Activated T-cell treated with anti-CD3 and anti-CD28 coated beads for 48 hours (primary cell): ENCODE measurements around the gene STAT3.
"Not testable (repeated sequence)": the region's sequence is repeated elsewhere in the genome, so short reads cannot be mapped to it uniquely, and the experiment has no call there.

Experiments
- DNase-seq: peaks from one replicate; pipeline ENCODE4 v3.0.0-alpha.2; 2020; ENCODE audit warnings: low read depth

The STAT3 gene

DNA sequence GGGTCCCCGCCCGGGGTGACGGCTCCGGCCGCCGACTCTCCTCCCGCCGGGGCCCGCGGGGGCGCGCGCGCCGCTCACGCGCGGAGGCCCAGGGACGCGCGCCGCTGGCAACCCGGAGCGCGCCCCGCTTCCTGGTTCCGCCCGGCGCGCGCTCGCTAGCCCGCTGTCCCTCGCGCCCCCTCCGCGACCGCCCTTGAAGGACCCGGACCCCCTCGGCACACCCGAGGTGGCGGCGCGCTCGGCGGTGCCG, 112.0 kb downstream of the STAT3 start, which contains the start of gene STAT5B:
TSS of gene STAT5B (minus strand) at position 33 of the 250 bp plus-strand sequence. CDS start 44,264 bp downstream, outside the sequence.
- peak; percentile 71 for DNase-seq

DNA sequence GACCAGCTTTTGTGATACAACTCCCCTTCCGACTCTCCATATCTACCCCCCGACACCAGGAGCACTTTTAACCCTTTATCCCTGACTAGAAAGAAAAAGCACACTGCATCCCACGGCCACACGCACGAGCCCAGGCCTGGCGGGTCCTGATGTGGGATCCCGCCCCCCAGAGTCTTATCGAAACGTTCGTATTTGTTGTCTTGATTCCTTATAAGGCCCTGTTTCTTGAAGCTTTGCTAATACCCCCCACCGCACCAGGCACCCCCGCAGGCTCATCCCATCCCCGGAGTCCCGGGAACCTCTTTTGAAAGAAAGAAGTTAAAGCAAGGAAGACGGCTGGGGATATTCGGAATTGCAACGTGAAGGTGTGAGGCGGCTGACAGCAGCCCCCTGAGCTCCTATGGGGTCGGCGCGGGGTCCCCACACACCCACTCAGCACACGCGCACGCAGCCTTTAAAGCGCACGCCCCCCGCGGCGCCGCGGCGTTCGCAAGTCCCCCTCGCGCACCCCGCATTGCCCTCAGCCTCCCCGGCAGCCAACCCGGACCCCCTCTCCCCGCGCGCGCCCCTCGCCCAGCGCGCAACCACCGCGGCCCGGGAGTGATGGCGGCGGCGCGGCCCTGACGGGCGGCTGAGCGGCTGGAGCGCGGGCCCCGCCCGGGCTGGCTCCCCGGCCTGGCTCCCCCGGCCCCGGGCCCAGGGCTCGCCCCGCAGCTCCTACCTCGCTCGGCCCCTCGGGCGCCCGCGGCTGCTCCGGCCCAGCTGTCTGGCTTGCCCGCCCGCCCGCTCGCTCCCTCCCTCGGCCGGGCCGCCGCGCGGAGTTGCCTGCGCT, 112.5 kb downstream of the STAT3 start:
- DNase-seq = peak; percentile 17

DNA sequence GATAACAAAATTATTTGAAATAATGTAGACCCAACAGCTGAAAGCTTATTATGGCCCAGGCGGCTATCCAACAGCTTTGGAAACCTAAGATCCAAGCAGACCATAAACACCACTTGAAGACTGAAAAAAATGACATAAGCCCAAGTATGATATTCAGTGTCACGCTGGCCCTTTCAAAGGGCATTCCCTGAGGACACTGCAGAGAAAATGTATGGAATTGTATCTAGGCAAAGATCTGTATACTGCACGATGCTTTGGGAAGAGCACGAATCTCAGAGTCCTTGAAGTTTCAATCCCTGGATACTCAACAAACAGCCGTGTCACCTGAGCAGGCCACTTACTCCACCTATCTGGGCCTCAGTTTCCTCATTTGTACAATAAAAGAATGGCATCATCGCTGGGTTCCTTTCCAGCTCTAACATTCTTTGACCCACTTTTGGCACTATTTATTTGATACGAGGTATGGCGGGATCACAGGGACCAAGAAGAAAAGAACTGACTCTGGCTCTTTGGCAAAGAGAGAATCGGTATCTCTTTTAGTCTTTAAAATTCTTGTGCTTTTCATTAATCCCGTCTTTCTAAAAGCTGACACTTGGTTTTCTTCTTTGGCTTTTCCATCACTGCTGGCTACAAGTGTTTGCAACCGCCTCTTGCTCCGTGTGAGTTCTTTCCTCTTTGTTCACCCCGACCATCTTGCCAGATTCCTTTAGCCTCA, 113.3 kb downstream of the STAT3 start:
- no peak for DNase-seq

GRCh38 chr17:42274253-42274542, 114.0 kb downstream of the STAT3 start:
- DNase-seq = no peak

DNA sequence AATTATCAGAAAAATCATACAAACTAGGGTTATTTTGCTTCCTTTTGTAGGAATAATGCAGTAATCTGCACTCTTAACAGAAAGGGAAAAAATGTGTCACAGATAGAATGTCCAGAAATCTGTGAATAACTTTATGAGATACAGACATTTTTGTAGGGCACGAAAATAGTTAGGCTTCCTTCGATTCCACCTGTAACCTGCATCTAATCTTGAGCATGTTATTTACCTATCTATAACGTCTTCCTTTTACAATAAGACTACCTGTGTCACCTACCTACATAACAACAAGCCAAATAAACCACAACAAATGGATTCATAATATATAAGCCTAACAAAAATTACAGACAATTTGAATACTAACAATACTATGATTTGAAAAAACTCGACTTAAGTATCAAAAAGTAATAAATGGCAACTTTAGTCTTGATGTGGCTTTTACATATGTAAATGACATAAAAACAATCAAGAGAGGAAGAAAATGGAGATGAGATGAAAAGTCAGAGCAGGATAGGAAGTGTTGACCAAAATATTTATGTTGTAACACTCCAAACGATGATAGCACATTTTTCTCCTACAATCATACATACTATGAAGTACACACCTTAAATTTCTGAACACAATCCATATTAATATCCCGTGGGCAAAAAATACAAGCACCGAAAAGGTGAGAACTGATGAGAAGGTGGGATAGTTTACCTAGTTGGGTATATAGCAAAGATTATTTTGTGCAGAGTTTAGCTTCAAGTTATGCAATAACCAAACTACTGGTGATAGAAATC, 114.6 kb downstream of the STAT3 start:
- DNase-seq = no peak

- DNase-seq = no peak
These were observed 115.9 kb downstream of the STAT3 start for GRCh38 chr17:42272162-42272907.

DNA sequence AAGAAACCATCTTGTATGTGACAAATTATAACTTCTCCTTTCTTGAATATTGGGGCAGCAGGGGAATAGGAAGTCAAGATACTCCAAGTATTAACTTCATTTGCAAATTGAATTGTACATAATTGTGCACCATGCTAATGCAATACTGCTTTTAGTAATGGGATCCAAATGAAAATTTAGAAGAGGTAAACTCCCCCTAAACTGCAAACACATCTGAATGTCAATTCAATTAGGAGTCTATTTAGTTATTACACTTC, 116.5 kb downstream of the STAT3 start:
- no peak for DNase-seq

GRCh38 chr17:42271006-42271778, 117.0 kb downstream of the STAT3 start:
- no peak for DNase-seq

DNA sequence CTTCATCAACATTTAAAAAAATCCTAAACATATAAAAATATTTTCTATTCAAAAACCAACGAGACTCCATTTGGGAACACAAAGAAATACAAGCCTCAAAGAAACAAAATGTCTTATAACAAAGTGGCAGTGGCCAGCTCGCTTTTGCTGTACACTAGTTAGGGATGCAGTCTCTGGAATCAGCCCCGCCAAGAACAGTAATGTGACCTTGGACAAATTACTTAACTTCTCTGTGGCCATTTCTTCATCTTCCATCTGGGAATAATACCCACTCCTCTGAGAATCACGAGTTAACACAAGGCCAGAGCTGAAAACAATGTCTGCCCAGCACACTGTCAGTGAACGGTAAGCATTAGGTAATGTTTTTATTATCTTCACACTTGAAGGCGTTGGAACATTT, 117.6 kb downstream of the STAT3 start:
- DNase-seq = no peak

GRCh38 chr17:42270170-42270535, 118.1 kb downstream of the STAT3 start:
- no peak for DNase-seq

GRCh38 chr17:42268236-42268635, 120.0 kb downstream of the STAT3 start:
- no peak for DNase-seq

DNA sequence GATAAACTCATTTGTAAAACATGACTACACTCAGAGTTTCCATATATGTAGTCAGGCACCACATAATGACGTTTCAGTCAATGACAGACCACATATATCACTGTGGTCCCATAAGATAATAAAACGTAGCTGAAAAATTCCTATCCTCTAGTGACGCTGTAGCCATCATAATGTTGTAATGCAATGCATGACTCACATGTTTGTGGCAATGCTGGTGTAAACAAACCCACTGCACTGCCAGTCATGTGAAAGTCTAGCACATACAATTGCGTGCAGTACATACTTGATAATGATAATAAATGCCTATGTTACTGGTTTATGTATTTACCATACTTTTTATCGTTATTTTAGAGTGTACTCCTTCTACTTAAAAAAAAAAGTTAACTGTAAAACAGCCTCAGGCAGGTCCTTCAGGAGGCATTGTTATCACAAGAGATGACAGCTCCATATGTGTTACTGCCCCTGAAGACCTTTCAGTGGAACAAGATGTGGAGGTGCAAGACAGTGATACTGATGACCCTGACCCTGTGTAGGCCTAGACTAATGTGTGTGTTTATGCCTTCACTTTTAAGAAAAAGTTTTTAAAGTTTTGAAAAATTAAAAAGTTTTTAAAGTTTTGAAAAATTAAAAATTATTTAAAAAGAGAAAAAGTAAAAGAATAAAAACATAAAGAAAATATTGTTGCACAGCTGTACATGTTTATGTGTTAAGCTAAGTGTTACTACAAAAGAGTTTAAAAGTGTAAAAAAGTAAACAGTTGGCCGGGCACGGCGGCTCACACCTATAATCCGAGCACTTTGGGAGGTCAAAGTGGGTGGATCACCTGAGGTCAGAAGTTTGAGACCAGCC, 121.1 kb downstream of the STAT3 start:
- DNase-seq = no peak

DNA sequence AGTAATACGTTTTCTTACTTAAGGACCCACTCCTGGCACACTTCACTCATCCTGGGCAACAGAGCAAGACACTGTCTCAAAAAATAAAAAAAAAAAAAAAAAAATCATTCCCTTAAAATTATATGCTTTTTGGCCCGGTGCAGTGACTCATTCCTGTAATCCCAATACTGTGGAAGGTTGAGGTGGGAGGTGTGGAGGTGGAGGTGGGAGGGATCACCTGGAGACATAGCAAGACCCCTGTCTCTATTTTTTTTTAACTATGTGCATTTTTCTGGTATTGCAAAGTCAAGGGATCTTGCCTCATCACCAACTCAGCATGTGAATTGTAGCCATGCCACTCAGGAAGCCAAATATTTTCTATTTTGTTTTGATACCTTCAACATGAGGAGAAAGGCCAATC, 121.8 kb downstream of the STAT3 start:
- DNase-seq = no peak

DNA sequence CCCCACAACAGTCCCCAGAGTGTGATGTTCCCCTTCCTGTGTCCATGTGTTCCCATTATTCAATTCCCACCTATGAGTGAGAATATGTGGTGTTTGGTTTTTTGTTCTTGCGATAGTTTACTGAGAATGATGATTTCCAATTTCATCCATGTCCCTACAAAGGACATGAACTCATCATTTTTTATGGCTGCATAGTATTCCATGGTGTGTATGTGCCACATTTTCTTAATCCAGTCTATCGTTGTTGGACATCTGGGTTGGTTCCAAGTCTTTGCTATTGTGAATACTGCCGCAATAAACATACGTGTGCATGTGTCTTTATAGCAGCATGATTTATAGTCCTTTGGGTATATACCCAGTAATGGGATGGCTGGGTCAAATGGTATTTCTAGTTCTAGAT, 123.9 kb downstream of the STAT3 start:
- DNase-seq = not testable (repeated sequence)
